ENCODE results near the gene ARHGAP31.

ARHGAP31 gene, protein sequence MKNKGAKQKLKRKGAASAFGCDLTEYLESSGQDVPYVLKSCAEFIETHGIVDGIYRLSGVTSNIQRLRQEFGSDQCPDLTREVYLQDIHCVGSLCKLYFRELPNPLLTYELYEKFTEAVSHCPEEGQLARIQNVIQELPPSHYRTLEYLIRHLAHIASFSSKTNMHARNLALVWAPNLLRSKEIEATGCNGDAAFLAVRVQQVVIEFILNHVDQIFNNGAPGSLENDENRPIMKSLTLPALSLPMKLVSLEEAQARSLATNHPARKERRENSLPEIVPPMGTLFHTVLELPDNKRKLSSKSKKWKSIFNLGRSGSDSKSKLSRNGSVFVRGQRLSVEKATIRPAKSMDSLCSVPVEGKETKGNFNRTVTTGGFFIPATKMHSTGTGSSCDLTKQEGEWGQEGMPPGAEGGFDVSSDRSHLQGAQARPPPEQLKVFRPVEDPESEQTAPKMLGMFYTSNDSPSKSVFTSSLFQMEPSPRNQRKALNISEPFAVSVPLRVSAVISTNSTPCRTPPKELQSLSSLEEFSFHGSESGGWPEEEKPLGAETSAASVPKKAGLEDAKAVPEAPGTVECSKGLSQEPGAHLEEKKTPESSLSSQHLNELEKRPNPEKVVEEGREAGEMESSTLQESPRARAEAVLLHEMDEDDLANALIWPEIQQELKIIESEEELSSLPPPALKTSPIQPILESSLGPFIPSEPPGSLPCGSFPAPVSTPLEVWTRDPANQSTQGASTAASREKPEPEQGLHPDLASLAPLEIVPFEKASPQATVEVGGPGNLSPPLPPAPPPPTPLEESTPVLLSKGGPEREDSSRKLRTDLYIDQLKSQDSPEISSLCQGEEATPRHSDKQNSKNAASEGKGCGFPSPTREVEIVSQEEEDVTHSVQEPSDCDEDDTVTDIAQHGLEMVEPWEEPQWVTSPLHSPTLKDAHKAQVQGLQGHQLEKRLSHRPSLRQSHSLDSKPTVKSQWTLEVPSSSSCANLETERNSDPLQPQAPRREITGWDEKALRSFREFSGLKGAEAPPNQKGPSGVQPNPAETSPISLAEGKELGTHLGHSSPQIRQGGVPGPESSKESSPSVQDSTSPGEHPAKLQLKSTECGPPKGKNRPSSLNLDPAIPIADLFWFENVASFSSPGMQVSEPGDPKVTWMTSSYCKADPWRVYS (N-terminal part only)

GRCh38 chr3:119293871-119294695, at the start of gene ARHGAP31:
TSS of gene ARHGAP31 (plus strand) at chr3:119294383. CDS start at chr3:119294905, 522 bp downstream.
- ChIA-PET POLR2A (interaction anchor here (0.9 to 2.5 kb wide), 7 partner anchors 10 to 170 kb away, joined by 3 to 14 read pairs (median 3); partner anchors contain the start of genes B4GALT4 and TMEM39A), CTCF (interaction anchor here (0.6 kb wide), 1 partner anchor 45 kb away, joined by 4 read pairs; no protein-coding TSS in a partner anchor)
- peak; percentile 58 for DNase-seq (ENCODE audit: extremely low spot score)
- no peak for TF ChIP-seq NFRKB (IDR thresholded peaks at IDR 0.05)
- TF ChIP-seq HDGF (IDR thresholded peaks at IDR 0.05; ENCODE audit: borderline replicate concordance) = no peak
- no peak for TF ChIP-seq BHLHE40 (IDR thresholded peaks at IDR 0.05; ENCODE audit: borderline replicate concordance)
- TF ChIP-seq L3MBTL2 (conservative IDR thresholded peaks at IDR 0.05) = peak; percentile 26; the same call in 1 of the 2 replicates

GRCh38 chr3:119245778-119246177, 48.4 kb upstream of the ARHGAP31 start:
- DNase-seq (ENCODE audit: extremely low spot score) = no peak
- TF ChIP-seq HDGF (IDR thresholded peaks at IDR 0.05; ENCODE audit: borderline replicate concordance) (no peak), FOXA1 (IDR thresholded peaks at IDR 0.05) (no peak), ARNT (IDR thresholded peaks at IDR 0.05) (no peak), FOXK2 (IDR thresholded peaks at IDR 0.05) (no peak), LEF1 (IDR thresholded peaks at IDR 0.05; ENCODE audit: borderline replicate concordance) (no peak), SP1 (IDR thresholded peaks at IDR 0.05) (no peak), NFRKB (IDR thresholded peaks at IDR 0.05) (no peak), FOXM1 (IDR thresholded peaks at IDR 0.05; ENCODE audit: borderline replicate concordance) (no peak), BHLHE40 (IDR thresholded peaks at IDR 0.05; ENCODE audit: borderline replicate concordance) (no peak), CTBP1 (IDR thresholded peaks at IDR 0.05; ENCODE audit: borderline replicate concordance) (no peak), SUZ12 (IDR thresholded peaks at IDR 0.05) (no peak), ZNF384 (IDR thresholded peaks at IDR 0.05) (no peak), TARDBP (IDR thresholded peaks at IDR 0.05) (no peak), L3MBTL2 (conservative IDR thresholded peaks at IDR 0.05) (no peak), ELF4 (IDR thresholded peaks at IDR 0.05) (no peak)
- TF ChIP-seq, protein P1, sequence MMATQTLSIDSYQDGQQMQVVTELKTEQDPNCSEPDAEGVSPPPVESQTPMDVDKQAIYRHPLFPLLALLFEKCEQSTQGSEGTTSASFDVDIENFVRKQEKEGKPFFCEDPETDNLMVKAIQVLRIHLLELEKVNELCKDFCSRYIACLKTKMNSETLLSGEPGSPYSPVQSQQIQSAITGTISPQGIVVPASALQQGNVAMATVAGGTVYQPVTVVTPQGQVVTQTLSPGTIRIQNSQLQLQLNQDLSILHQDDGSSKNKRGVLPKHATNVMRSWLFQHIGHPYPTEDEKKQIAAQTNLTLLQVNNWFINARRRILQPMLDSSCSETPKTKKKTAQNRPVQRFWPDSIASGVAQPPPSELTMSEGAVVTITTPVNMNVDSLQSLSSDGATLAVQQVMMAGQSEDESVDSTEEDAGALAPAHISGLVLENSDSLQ (IDR thresholded peaks at IDR 0.05) = no peak
- POLR2A ChIA-PET = no interaction called here
- CTCF ChIA-PET = interaction anchor here (0.6 kb wide), 1 partner anchor 12 kb away, joined by 8 read pairs; no protein-coding TSS in a partner anchor

DNA sequence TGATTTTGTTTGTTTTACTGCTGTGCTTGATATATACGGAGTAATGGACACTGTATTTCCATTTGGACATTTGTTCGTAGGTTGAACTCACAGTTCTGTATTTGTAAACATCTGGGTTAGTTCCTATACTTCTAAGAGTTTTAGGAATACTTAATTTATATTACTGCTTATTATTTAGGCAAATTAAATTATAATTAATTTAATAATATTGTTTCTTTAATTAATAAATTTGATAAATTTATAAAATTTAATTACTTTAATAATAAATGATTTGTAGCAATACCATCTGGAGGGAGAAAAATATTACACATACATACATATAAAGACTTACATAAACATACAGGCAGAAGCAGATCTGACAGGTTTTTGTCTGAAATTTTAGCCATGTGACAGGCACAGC, 39.0 kb upstream of the ARHGAP31 start:
- no peak for DNase-seq (ENCODE audit: extremely low spot score)
- TF ChIP-seq SUZ12 (IDR thresholded peaks at IDR 0.05) (no peak), CTBP1 (IDR thresholded peaks at IDR 0.05; ENCODE audit: borderline replicate concordance) (no peak), HDGF (IDR thresholded peaks at IDR 0.05; ENCODE audit: borderline replicate concordance) (no peak), BHLHE40 (IDR thresholded peaks at IDR 0.05; ENCODE audit: borderline replicate concordance) (no peak), FOXK2 (IDR thresholded peaks at IDR 0.05) (no peak), TARDBP (IDR thresholded peaks at IDR 0.05) (no peak), L3MBTL2 (conservative IDR thresholded peaks at IDR 0.05) (no peak), FOXM1 (IDR thresholded peaks at IDR 0.05; ENCODE audit: borderline replicate concordance) (no peak), ELF4 (IDR thresholded peaks at IDR 0.05) (no peak), ZNF384 (IDR thresholded peaks at IDR 0.05) (no peak), ARNT (IDR thresholded peaks at IDR 0.05) (no peak), LEF1 (IDR thresholded peaks at IDR 0.05; ENCODE audit: borderline replicate concordance) (no peak), FOXA1 (IDR thresholded peaks at IDR 0.05) (no peak), NFRKB (IDR thresholded peaks at IDR 0.05) (no peak), SP1 (IDR thresholded peaks at IDR 0.05) (no peak)
- TF ChIP-seq, protein P1 (IDR thresholded peaks at IDR 0.05) = no peak
- POLR2A ChIA-PET = no interaction called here
- CTCF ChIA-PET = no interaction called here

DNA sequence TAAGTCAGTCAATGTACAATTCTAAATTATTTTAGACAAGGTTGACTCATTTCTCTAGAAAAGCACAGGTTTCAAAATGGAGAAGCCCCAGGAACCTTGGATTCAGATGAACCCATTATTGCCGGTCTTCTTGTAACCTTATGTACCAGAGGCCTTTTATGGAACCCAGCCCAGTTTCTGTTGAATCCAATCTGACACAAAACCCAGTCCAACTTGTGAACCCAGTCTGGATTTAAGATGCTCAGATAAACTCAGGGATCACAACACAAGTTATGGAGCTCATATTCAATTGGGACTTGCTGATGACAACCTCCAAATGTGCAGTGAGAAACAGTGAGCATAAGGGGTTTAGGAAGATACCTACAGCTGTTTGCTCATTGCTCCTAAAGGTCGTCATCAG, 37.1 kb upstream of the ARHGAP31 start:
- DNase-seq (ENCODE audit: extremely low spot score) = no peak
- TF ChIP-seq NFRKB (IDR thresholded peaks at IDR 0.05) (no peak), SP1 (IDR thresholded peaks at IDR 0.05) (no peak), ZNF384 (IDR thresholded peaks at IDR 0.05) (no peak), FOXK2 (IDR thresholded peaks at IDR 0.05) (no peak), FOXA1 (IDR thresholded peaks at IDR 0.05) (no peak), FOXM1 (IDR thresholded peaks at IDR 0.05; ENCODE audit: borderline replicate concordance) (no peak)
- TF ChIP-seq, protein P1 (IDR thresholded peaks at IDR 0.05) = no peak
- CTCF ChIA-PET = interaction anchor here (1.8 kb wide), 1 partner anchor 16 kb away, joined by 5 read pairs; no protein-coding TSS in a partner anchor
- POLR2A ChIA-PET = no interaction called here

Measured in HEK293T (cell line).